GM19463 (cell line): ENCODE results near the gene AGRN.
"Not testable (repeated sequence)": the region's sequence is repeated elsewhere in the genome, so short reads cannot be mapped to it uniquely, and the experiment has no call there.

ENCODE experiments used
- ATAC-seq: cut with Tn5 transposase; IDR thresholded peaks from one replicate; pipeline ENCODE4 v1.9.1; 2021; ENCODE audit warnings: mild to moderate bottlenecking, moderate library complexity; ENCODE audit not compliant: unreplicated experiment

The AGRN gene

GRCh38 chr1:1018321-1018685 lies 1.6 kb upstream of the AGRN start:
- not testable (repeated sequence) for ATAC-seq

DNA sequence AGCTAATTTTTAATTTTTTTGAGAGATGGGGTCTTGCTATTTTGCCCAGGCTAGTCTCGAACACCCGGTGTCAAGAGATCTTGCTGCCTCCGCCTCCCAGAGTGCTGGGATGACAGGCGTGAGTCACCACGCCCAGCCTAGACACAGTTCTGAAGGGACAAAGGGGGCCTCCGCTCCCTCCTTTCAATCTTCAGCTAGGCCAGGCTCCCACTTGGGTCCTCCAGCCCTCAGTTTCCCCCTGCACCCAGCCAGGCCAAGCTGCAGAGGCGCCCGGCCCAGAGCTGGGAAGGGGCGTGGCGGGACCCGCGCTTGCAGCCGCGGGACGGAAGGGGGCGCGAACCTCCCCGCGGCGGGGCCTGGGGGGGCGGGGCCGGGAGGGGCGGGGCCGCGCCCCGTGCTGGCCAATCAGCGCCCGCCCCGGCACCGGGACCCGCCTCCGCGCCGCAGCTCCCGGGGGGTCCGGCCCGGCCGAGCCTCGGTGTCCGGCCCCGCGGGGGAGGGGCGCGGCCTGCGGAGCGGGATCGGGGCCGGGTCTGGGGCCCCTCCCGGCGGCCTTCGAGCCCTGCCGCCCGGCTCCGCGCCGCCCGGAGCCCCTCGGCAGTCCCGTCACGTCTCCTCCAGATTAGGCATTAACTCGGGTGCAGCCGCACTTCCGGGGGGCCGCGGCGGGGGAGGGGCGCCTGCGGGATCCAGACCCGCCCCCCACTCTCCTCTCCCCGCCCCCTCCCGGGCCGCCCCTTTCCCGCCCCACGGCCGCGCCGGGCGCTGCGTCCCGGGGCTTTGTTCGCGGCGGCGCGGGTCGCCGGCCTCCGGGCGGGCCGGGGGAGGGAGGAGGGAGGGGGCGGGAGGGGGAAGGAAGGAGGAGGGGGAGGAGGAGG lies 559 bp upstream of the AGRN start:
- peak; percentile 68 for ATAC-seq

DNA sequence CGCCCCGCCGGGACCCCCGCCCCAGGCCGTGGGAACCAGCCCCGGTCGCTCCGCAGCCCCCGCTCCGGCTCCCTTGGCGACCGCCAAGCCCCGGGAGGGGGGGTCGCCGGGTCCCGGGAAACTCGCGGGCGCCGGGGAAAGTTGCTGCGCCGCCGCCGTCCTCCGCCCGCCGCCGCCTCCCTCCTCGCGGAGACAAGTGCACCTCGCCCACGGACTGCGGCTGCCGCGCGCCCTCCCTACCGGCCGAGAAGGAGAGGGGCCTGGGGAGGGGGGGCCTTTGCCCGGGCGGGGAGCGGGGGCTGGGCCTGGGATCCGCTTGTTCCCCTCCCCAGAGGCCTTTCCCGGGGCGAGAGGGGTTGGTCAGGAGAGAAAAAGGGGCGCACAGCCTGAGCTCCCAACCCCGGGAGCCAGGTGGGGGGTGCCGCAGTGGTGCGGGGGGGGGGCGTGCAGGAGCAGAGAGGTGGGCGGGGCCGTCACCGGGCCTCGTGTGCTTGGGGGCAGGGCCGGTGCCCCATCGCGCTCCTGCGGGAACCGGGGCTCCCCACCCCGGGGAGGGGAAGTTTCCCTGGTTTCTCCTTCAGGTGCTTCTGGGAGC lies 592 bp downstream of the AGRN start:
- peak; percentile 12 for ATAC-seq

GRCh38 chr1:1021010-1021919 lies 1.3 kb downstream of the AGRN start:
- no peak for ATAC-seq

DNA sequence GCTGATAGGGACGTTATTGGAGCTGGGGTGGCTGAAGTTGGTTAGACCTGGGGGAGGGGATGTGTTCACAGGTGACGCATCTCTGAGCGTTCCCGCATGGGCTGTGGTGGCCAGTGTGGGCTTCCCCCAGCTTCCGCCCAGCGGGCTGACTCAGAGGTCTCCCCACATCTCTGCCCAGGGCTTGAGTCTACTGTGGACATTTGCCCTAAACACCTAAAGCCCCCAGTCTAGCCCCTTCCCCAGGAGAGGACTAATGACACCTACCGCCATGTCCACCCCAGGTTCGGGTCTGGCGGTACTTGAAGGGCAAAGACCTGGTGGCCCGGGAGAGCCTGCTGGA lies 2.0 kb downstream of the AGRN start:
- no peak for ATAC-seq

DNA sequence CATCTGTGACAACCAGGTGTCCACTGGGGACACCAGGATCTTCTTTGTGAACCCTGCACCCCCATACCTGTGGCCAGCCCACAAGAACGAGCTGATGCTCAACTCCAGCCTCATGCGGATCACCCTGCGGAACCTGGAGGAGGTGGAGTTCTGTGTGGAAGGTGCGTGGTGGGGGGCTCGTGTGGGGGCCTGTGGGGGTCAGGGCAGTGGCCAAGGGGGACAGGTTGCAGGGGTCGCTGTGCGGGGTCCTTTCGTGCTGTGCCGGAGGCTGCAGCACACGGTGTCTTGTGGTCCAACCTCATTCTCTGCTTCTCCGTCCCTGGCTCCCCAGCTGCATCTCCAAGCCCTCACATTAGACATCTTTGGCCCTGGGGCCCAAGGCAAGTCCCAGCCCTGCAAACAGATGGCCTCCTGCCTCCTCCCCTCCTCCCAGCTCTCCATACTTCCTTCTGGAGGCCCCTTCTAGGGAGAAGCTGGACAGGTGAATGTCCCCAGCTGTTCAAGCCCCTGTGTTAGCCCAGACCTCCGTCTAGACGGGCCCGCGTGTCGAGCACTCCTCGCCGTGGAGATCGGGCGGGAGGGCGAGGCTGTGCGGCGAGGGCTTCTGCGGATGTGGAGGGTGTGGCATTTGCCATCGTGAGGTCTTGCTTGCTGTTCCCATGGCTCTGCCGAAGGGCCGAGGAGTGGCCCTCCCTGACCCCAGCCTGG lies 2.5 kb downstream of the AGRN start:
- no peak for ATAC-seq

DNA sequence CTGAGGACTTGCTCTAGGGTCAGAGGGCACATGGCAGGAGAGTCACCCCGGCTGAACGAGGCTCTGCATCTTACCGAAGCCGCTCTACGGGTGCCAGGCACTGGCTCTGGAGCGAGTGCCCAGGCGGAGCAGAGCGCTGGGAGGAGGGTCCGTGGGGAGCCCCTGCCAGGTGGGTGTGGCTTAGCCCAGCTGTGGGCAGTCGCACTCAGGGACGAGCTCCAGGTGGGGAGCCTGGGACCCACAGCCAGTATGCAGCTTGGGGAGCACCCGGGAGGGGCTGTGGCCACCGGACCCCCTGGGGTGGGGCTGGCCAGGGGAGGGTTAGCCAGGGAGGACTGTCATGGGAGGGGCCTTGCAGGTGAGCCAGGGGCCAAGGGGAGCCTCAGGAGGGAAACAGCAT lies 3.8 kb downstream of the AGRN start:
- no peak for ATAC-seq

DNA sequence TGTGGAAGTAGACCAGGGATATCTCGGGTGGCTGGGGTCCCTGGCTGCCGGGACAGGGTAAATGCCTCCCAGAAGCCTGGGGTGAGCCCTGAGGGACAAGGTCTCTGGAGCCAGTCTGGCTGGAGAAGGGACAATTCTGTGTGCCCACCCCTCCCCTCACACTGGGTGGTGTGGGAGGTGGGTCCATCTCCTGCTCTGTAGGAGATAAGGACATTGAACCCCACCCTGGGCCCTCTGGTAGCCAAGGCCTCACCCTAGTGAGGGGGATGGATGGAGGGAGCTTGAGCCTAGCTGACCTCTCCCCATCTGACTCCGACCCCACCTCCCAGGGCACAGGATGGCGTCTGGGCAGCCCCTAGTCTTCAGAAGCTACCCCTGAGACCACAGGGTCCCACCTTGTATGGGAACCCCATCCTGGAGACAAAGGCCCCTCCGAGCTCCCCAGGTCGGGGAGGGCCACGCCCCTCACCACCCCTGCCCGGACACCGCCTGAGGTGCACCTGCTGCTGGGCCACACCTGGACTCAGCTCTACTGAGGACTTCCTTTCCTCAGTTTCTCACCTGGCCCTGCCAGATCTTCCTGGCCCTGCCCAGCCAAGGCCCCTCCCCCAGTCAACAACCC lies 4.3 kb downstream of the AGRN start:
- ATAC-seq: no peak

DNA sequence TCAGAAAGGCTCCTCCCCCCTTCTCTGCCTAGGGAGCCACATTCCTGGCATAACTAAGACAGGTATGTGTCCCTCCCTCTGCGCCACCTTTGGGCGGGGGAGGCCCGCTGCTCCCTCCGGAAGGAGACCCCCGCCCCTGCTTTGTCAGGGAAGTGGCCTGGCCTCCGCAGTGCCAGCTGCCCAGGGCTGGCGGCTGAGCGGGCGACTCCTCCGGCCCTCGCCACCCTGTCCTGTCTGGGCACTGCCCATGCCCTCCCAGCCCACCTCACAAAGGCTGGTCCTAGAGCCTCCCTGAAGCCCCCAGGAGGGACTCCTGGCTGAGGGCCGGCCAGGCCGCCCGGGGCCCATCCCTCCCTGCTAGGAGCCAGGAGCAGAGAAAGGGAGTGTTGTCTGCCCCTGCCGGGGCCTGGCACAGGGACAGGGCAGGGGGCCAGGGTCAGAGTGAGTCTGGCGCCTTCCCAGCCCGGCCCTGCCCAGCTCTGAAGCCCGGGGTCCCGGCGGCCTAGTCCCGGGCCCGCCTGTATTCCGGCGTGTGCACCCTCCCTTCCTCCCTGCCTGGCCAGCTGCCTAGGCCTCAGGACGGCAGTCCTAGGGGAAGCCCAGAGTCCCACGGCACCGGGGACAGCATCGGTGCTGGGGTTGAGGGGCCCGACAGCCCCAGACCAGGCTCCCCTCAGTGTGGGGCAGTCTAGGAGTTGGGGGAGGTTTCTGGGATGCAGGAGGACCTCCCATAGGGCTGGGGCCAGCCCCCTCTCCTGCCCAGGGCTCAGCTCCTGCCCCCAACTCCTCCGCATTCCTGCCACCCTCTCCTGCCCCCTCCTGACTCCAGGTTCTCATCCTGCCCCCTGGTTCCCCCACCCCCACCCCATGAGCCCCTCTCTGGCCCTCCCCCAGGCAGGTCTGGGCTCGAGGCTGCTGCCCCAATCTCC lies 5.1 kb downstream of the AGRN start:
- no peak for ATAC-seq

DNA sequence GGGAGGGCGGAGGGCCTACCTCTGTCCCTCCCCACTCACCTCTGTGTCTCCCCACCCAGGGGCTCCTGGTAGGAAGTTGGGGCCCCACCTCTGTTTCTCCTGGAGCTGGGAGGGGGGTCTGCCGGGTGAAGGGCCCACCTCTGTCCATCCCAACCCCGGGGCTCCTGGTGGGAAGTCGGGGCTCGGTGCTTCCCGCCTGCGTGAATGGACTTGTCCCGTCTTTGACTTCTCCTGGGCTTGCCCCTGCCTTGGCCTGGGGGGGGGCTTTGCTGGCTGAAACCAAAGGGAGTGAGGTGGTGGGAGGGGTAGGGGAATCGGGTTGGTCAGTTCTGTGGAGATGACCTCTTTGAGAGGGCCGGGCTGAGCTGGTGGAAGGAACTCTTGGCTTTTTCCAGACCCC lies 5.8 kb downstream of the AGRN start:
- ATAC-seq: no peak

DNA sequence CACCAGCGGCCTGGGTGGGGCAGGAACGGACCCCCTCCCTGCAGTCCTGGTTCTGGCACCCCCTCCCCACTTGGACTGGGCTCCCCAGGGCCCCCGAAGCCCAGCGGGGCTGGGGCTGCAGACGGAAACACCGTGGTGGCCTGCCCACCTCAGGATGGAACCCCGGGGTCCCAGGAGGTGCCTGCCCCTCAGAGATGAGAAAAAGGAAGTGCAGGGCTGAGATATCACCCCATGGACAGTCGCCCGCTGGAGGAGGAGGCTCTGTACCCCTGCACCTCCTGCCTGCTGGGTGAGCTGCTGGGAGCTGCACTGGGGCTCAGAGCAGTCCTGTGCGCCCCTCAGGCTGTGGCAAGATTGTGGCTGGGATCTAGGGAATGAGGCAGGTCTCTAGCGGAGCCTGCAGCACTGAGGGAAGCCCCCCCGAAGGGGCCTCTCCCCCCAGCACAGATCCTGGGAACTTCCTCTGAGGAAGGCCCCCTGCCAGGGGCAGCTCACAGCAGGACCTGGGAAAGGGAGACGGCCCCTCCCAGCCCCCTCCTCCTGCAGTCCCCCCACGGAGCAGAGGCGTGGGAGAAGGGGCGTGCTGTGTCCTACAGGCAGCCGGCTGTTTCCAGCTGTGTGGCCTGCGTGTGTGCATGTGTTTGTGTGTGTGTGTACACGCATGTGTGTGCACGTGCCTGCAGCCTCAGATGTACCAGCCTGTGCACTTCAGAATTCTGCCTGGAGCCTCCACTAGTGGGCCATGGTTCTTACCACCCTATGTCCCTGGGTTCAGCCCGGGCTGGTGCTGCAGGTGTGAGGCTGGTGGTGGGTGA lies 6.9 kb downstream of the AGRN start:
- no peak for ATAC-seq

GRCh38 chr1:1027791-1028190 lies 7.9 kb downstream of the AGRN start:
- no peak for ATAC-seq

DNA sequence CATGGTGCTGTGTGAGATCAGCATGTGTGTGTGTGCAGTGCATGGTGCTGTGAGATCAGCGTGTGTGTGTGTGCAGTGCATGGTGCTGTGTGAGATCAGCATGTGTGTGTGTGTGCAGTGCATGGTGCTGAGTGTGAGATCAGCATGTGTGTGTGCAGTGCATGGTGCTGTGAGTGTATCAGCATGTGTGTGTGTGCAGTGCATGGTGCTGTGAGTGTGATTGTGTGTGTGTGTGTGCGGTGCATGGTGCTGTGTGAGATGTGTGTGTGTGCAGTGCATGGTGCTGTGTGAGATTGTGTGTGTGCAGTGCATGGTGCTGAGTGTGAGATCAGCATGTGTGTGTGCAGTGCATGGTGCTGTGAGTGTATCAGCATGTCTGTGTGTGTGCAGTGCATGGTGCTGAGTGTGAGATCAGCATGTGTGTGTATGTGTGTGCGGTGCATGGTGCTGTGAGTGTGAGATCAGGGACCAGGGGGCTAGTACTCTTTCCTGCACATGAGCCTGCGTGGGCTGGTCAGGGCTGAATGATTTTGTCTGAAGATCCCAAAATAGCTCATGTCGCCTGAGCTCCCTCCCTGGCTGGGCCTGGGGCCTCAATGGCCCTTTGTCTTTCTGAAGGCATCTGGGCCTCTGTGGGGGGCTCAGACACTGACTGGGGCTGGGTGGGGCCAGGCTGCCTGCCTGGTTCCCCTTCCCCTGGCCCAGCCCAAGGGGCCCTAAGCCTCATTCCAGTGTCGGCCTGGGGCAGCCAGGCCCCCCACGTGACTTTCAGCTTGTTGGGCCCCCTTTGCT lies 11.1 kb downstream of the AGRN start:
- not testable (repeated sequence) for ATAC-seq

GRCh38 chr1:1031659-1032235 lies 11.8 kb downstream of the AGRN start:
- no peak for ATAC-seq

DNA sequence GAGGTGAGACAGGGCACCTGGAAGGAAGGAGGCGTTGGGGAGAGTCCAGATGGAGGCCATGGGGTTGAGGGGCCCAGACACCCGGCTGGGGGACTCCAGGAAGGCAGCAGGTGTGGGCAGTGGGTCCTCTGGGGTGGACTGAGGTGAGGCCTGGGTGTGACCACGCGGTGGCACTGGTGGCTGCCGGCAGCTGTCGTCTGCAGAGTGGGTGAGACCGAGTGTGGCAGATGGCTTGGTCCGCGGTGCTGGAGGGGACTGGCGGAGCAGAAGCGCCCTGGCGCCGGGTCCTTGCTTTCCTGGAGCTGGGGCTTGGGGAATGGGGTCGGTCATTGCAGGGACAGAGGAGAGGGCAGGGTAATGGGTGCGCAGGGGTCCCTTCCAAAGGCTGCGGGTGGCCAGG lies 12.5 kb downstream of the AGRN start:
- peak; percentile 15 for ATAC-seq

- ATAC-seq: peak; percentile 83
Measured at GRCh38 chr1:1033009-1033587, 13.2 kb downstream of the AGRN start.

GRCh38 chr1:1033731-1034438 lies 14.0 kb downstream of the AGRN start:
- no peak for ATAC-seq
